Panc1 (cell line): Measurements from ENCODE around the gene VWF.

ENCODE experiments used
- POLR2AphosphoS5 ChIP-seq: IDR thresholded peaks from 2 replicates; pipeline ENCODE4 v1.6.1; 2012; ENCODE audit warnings: mild to moderate bottlenecking, low read depth, low read length, moderate library complexity
- SIN3A ChIP-seq: IDR thresholded peaks from 2 replicates; pipeline ENCODE4 v1.6.1; 2012; ENCODE audit warnings: low read depth, mild to moderate bottlenecking, low read length, moderate library complexity, borderline replicate concordance; ENCODE audit not compliant: insufficient read depth
- TCF7L2 ChIP-seq: IDR thresholded peaks from 2 replicates; pipeline ENCODE4 v1.6.1; 2011; ENCODE audit warnings: mild to moderate bottlenecking, low read depth, low read length, inconsistent platforms
- TF ChIP-seq, protein P1 (sequence below): fragments of 450-650 bp; IDR thresholded peaks from 2 replicates; pipeline ENCODE4 v1.5.1; 2017; ENCODE audit warnings: mild to moderate bottlenecking
- TF ChIP-seq, protein P2 (sequence below), 2 experiments: IDR thresholded peaks; 2 replicates each; pipeline ENCODE4 v1.6.1; 2011 to 2012; ENCODE audit warnings: low read depth in 2 of 2, control low read depth in 1 of 2, low read length in 1 of 2, mild to moderate bottlenecking in 1 of 2, moderate library complexity in 1 of 2; ENCODE audit not compliant: insufficient read depth in 1 of 2

DNA sequence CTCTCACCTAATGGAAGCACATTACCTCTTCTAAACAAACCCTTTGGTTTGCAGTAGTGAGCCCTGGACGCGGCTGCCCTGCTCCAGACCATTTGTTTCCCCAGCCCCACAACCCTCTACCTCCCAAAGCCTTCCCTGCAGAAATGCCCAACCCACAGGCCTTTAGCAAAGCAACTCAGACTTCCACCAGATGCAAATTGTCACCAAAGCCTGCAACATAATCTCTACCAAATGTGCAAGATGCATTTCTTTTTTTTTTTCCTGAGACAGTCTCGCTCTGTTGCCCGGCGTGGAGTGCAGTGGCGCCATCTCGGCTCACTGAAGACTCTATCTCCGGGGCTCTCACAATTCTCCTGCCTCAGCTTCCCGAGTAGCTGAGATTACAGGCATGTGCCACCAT is 56.2 kb downstream of the VWF start:
- TF ChIP-seq POLR2AphosphoS5 (no peak), SIN3A (no peak), TCF7L2 (no peak)
- TF ChIP-seq, protein P1, sequence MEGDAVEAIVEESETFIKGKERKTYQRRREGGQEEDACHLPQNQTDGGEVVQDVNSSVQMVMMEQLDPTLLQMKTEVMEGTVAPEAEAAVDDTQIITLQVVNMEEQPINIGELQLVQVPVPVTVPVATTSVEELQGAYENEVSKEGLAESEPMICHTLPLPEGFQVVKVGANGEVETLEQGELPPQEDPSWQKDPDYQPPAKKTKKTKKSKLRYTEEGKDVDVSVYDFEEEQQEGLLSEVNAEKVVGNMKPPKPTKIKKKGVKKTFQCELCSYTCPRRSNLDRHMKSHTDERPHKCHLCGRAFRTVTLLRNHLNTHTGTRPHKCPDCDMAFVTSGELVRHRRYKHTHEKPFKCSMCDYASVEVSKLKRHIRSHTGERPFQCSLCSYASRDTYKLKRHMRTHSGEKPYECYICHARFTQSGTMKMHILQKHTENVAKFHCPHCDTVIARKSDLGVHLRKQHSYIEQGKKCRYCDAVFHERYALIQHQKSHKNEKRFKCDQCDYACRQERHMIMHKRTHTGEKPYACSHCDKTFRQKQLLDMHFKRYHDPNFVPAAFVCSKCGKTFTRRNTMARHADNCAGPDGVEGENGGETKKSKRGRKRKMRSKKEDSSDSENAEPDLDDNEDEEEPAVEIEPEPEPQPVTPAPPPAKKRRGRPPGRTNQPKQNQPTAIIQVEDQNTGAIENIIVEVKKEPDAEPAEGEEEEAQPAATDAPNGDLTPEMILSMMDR = no peak
- TF ChIP-seq, protein P2, sequence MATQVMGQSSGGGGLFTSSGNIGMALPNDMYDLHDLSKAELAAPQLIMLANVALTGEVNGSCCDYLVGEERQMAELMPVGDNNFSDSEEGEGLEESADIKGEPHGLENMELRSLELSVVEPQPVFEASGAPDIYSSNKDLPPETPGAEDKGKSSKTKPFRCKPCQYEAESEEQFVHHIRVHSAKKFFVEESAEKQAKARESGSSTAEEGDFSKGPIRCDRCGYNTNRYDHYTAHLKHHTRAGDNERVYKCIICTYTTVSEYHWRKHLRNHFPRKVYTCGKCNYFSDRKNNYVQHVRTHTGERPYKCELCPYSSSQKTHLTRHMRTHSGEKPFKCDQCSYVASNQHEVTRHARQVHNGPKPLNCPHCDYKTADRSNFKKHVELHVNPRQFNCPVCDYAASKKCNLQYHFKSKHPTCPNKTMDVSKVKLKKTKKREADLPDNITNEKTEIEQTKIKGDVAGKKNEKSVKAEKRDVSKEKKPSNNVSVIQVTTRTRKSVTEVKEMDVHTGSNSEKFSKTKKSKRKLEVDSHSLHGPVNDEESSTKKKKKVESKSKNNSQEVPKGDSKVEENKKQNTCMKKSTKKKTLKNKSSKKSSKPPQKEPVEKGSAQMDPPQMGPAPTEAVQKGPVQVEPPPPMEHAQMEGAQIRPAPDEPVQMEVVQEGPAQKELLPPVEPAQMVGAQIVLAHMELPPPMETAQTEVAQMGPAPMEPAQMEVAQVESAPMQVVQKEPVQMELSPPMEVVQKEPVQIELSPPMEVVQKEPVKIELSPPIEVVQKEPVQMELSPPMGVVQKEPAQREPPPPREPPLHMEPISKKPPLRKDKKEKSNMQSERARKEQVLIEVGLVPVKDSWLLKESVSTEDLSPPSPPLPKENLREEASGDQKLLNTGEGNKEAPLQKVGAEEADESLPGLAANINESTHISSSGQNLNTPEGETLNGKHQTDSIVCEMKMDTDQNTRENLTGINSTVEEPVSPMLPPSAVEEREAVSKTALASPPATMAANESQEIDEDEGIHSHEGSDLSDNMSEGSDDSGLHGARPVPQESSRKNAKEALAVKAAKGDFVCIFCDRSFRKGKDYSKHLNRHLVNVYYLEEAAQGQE (IDR thresholded peaks at IDR 0.05; ENCODE audit: insufficient read depth in 1 of 2, low read depth in 2 of 2, low read length in 1 of 2) = no peak
